Measurements from ENCODE around the gene TMEM94.
"Not testable (repeated sequence)": the region's sequence is repeated elsewhere in the genome, so short reads cannot be mapped to it uniquely, and the experiment has no call there.

The TMEM94 gene

DNA sequence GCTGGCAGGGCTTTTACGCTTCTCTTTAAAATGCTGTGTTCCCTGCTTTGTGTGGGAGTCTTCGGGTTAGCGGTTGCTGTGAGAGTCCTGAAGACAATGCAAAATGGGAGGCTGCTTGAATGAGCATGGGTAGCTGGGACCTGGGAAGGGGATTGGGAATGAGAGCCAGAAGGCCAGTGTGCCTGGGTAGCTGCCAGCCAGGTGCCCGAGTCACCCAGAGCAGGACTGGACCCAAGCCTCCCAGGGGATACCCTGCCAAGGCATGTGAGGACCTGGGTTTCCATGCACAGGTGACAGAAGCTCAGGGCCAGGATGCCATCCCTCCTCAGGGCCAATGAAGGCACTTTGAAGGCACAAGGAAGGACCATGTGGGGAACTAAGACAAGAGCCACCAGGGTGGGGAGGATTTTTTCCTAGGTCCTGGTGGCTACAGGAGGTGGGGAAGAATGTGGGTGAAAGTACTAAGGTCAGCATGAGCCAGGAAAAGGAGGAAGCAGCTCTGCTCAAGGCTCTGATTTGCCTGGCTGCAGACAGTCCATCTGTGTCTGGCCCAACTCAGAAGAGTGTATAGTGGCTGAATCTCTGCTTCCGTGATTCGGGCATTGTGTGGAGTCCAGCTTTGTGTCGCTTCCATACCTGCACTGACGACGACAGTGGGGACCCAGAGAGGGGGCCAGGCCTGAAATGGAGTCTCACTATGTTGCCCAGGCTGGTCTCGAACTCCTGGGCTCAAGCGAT, 20.5 kb downstream of the TMEM94 start:
- no peak for DNase-seq (ENCODE audit: low spot score)

DNA sequence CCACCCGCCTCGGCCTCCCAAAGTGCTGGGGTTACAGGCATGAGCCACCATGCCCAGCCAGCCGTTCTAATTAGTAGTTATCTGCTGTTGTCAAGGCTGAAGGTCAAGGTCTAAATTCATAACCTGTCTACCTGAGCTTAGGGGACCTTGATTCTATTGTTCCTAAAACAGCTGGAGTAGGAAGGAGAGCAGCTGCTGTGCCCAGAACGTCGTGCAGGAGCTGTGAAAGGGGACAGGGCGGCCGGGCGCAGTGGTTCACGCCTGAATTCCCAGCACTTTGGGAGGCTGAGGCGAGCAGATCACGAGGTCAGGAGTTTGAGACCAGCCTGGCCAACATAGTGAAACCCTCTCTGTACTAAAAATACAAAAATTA, 21.0 kb downstream of the TMEM94 start:
- not testable (repeated sequence) for DNase-seq (ENCODE audit: low spot score)

DNA sequence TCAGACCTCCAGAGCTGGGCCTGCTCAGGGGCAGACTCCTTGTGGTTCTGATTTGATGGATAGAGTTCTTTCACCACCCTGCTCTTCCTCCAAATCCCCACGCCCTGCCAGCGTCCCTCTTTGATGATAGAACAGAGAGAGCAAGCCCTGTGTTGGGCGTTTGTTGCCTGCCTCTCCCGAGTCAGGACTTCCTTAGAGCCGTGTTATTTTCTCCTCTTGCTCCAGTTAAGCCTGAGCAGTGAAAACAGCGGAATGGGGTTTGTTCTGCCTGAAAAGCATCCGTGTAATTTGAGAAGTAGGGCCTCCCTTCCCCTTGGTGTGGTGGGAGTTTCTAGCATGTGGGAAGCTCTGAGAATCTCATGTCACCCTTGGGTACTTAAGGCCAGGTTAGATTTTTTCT, 22.1 kb downstream of the TMEM94 start:
- no peak for DNase-seq (ENCODE audit: low spot score)

DNA sequence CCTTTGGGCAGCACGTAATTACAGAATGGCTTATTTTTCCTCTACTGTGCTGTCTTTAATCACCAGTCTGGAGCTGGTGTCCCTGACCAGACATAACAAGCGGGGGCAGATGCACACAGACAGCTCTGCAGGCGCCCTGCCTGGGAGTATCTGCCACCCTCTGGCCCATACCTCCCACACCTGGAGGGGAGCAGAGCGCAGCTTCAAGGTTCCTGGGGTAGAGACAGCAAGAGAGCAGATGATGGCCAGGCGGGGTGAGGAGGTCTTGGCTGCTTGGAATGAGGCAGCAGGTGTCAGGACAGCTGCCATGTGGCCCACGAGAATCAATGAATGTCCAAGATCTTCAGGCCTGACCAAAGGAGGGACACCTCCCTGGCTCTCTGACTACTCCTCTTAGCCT, 23.8 kb downstream of the TMEM94 start:
- no peak for DNase-seq (ENCODE audit: low spot score)

DNA sequence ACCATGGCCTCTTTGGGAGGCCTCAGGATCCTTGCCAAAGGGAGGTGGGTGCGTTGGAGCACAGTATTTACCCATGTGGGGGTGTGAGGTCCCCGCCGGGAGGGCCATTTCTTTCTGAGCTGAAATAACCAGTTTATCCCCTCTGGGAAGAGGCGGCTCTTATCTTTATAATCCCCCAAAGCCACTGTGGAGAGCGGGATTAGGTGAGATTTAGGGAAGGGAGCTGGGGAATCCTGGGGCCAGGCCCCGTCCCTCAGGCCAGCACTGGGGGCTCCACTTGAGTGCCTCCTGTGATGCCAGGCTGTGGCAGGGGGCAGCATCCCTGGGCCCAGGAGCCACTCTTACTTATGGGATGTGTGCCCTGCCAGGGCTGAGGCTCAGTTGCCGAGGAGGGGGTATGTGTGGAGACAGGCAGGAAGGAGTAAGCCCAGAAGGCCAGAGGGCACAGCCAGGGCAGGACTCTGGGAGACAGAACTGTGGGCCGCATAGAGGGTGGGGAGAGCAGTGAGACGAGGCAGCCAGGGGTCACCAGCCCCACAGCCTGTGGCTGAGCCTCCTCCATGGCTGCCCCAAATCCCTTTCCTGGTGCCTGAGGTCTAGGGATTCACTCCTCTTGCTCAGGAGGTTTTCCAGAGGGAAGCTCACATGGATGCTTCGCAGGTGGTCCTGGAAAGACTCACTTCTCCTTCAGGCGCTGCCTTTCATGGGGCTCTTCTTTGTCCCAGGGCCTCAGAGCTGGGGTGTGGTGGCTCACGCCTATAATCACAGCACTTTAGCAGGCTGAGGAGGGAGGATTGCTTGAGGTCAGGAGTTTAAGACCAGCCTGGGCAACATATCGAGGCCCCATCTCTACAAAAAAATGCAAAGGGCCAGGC, 25.0 kb downstream of the TMEM94 start:
- no peak for DNase-seq (ENCODE audit: low spot score)

DNA sequence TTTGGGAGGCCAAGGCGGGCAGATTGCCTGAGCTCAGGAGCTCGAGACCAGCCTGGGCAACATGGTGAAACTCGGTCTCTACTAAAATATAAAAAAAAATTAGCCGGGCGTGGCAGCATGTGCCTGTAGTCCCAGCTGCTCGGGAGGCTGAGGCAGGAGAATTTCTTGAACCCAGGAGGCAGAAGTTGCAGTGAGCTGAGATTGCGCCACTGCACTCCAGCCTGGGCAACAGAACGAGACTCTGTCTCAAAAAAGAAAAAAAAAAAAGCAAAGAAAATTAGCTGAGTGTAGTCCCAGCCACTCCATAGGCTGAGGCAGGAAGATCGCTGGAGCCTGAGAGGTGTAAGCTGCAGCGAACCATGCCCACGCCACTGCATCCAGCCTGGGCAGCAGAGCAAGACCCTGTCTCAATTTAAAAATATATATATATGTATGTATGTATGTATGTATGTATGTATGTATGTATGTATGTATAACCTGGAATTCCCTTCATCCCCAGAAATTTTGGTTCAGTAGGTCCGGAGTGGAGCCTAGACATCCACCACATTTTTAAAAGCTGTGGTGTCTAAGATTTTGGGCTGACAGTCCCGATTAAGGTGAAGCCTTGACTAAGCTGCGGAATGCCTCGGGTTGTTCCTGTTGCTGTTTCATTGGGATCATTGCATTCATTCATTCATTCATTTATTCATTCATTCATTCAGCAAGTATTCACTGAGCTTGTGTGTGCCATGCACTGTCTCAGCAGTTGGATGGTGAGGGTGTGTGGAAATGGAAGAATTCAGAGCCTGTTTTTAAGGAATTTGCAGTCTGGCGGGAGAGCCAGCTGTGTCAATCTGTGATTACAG, 25.9 kb downstream of the TMEM94 start:
- no peak for DNase-seq (ENCODE audit: low spot score)

DNA sequence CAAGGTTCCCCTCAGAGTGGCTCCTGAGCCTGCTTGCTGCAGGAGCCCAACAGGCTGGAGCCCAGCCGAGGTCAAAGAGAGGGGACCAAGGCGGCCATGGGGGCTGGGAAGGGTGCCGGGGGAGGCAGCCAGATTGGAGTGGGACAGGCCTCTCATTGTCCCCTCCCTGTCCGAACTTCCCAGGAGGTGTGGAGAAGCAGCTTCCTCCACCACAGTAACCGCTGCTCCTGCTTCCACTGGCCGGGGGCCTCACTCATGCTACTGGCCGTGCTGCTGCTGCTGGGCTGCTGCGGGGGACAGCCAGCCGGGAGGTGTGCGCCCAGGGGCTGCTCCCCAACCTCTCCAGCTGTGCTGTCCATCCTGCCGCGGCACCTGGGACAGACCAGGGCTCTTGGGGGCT, 29.3 kb downstream of the TMEM94 start:
- DNase-seq (ENCODE audit: low spot score), result no peak

DNA sequence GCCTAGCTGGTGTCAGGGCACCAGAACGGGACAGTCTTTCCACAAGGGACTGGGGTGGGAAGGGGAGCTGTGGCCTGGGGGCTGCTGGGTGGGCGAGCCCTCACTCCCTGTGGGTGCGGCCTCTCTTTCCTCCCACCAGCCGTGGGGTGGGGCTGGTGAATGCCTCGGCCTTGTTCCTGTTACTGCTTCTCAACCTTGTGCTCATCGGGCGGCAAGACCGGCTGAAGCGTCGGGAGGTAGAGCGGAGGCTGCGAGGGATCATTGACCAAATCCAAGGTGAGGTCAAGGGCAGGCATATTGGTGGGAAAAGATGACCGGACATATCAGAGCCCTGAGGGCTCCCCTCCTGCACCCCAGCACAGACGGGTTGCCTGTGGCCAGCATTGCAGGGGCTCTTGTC, 29.7 kb downstream of the TMEM94 start:
- no peak for DNase-seq (ENCODE audit: low spot score)

DNA sequence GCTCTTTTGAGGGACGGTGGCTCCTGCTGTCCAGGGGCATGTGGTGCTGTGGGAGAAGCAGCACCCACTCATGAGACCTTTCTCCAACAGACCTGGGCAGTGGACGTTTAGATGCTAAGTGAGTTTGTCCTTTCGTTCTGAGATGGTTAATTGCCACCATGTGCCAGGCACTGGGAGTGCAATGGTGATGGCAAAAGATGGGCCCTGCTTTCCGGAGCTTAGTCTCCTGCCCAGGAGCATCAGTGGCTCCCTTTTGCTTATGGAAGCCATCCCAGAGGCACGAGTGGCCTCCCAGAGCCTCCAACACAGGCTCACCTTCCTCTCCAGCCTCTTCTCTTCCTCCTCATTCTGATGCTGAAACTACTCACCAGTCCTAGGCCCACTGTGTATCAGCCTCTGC, 30.5 kb downstream of the TMEM94 start:
- no peak for DNase-seq (ENCODE audit: low spot score)

DNA sequence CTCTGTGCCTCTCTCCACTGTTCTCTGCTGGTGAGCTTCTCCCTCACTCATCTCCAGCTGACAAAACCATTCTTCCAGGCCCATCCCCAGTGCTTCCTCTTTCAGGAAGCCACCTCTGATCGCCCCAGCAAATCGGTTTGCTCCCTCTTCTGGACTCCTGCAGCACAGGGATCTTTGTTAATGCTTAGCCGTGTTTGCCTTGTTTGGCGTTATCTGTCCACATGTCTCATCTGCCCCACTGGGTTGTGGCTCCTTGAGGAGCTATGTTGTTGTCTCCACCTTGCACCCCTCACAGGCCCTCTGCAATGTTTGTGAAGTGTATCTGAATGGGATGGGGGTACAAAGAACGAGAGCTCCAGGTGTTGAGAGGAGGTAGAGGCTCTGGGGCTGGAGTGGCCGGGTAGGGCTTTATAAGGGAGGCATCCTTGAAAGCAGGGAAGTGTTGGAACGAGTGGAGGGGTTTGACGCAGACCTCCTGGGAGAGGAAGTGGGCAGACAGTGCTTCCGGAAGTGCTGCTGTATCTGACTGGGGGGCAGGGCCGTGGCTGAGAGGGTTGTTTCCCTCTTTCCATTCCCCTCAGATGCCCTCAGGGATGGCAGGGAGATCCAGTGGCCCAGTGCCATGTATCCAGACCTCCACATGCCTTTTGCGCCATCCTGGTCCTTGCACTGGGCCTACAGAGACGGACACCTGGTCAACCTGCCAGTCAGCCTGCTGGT, 31.1 kb downstream of the TMEM94 start:
- DNase-seq (ENCODE audit: low spot score), result peak; percentile 38

DNA sequence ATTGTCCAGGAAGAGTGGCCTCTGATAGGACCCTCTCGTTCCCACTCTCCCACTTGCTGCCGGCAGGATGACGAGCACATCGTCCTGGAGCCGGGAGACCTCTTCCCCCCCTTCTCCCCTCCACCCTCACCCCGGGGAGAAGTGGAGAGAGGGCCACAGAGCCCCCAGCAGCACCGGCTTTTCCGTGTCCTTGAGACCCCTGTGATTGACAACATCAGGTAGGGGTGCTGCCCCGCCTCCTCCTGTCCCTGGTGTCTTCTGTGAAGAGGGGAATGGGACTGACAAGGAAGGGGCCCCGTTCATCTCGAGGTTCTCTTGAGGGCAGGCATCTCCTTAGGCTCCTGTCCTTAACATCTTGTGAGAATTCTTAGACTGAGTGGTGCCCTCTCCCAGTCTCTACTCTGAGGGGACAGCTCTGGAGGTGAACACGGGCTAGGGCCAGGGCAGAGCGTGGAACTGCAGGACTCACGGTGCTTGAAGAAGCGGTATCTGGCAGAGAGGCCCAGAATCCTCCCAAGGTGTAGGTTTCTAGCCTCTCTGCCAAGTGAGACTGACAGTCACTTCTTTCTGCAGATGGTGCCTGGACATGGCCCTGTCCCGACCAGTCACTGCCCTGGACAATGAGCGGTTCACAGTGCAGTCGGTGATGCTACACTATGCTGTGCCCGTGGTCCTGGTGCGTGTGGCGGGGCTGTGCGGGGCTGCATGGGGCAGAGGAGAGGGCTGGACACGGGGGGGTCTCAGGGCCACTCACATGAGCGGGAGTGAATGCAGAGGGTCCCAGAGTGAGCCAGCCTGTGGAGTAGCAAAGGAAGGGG, 32.5 kb downstream of the TMEM94 start:
- no peak for DNase-seq (ENCODE audit: low spot score)

DNA sequence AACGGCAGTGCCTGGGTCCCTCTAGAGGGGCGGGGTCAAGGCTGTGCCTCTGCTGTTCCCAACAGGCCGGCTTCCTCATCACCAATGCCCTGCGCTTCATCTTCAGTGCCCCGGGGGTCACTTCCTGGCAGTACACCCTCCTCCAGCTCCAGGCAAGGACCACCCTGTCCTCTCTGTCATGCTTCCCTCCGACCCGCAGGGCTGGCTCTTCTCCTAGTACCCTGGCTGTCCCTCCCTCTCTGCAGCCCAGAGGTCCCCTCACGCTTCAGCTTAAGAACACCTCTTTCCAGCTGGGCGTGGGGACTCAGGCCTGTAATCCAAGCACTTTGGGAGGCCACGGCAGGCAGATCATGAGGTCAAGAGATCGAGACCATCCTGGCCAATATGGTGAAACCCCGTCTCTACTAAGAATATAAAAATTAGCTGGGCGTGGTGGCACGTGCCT, 33.1 kb downstream of the TMEM94 start:
- DNase-seq (ENCODE audit: low spot score), result no peak

DNA sequence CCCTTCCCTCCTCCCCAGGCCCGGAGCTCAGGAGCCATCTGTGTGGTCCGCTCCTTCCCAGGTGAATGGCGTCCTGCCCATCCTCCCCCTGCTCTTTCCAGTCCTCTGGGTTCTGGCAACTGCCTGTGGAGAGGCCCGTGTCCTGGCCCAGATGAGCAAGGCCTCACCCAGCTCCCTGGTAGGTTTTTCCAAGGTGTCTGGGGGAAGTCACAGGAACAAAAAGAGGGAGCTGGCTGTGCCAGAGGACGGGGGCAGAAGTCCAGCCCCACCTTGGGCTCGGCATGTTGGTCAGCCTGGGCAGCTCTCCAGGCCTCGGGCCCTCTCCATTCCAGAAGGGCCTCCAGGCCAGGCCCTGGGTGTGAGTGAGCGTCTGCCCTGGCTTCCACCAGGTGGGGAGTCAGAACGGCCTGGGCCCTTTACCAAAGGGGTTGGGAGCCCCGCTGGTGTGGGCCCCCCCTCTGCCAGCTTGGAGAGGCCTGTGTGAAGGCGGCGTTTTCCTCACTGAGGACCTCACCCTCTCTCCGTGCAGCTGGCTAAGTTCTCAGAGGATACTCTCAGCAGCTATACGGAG, 33.8 kb downstream of the TMEM94 start:
- no peak for DNase-seq (ENCODE audit: low spot score)

DNA sequence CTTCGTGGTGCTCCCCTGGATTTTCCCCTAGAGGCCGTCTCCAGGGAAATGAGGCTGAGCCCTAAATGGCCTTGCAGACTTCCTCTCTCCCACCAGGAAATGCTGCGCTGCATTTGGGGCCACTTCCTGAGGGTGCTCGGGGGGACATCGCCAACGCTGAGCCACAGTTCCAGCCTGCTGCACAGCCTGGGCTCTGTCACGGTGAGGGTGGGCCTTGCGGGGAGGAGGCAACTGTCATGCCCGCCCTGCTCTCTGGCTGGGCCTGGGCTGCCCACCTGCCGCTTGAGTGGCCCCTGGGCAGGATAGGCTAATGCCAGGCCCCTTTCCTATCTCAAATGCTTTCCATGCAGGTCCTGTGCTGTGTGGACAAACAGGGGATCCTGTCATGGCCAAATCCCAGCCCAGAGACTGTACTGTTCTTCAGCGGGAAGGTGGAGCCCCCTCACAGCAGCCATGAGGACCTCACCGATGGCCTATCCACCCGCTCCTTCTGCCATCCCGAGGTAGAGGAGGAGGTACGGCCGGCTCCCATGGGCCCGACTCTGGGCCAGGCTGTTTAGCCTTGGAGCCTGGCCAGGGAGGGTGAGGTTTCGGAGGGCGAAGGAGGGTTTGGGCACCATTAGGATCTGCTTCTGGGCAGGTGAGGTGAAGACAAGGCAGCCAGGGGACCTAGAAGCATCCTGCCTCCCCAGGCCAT, 34.7 kb downstream of the TMEM94 start:
- no peak for DNase-seq (ENCODE audit: low spot score)

DNA sequence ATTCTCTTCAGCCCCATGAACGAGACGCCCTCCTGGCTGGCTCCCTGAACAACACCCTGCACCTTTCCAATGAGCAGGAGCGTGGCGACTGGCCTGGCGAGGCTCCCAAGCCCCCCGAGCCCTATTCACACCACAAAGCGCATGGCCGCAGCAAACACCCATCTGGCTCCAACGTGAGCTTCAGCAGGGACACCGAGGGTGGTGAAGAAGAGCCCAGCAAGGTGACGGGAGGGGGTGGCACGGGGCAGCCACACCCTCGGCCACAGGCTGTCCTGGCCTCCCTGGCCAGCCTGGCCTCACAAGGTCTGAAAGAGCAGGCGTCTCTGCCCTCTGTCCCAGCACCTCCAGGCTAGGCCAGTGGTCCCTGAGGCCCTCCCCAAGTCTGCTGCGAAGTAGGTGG, 35.2 kb downstream of the TMEM94 start:
- no peak for DNase-seq (ENCODE audit: low spot score)

DNA sequence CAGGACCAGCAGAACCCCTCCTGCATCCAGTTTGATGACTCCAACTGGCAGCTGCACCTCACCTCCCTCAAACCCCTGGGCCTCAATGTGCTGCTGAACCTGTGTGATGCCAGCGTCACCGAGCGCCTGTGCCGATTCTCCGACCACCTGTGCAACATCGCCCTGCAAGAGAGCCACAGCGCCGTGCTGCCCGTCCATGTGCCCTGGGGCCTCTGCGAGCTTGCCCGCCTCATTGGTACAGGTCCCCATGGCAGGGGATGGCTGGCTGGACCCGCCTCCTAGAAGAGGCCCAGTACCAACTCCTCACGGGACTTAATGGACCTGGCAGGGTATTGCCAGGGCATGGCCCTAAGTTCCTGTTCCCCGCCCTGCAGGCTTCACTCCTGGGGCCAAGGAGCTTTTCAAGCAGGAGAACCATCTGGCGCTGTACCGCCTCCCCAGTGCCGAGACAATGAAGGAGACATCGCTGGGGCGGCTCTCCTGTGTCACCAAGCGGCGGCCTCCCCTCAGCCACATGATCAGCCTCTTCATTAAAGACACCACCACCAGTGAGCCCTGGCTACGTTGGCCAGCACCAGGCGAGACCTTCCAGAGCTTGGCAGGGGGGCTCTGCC, 36.2 kb downstream of the TMEM94 start:
- DNase-seq (ENCODE audit: low spot score), result no peak

DNA sequence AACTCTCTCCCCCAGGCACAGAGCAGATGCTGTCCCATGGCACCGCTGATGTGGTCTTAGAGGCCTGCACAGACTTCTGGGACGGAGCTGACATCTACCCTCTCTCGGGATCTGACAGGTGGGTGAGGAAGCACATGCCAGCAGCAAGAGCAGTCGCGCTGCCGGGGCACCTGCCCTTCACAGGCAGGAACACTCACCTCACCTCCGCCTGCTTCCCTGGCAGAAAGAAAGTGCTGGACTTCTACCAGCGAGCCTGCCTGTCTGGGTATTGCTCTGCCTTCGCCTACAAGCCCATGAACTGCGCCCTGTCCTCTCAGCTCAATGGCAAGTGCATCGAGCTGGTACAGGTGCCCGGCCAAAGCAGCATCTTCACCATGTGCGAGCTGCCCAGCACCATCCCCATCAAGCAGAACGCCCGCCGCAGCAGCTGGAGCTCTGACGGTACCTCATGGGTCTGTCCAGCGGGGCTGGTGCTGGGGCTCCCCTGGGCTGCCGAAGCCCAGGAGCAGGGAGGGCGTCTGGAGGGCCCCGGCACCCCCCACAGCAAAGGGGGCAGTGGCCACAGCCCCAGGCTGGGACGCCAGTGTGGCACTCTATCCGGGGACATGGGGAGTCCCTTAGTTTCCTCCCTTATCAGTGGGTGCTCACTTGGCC, 37.2 kb downstream of the TMEM94 start:
- DNase-seq (ENCODE audit: low spot score), result no peak

DNA sequence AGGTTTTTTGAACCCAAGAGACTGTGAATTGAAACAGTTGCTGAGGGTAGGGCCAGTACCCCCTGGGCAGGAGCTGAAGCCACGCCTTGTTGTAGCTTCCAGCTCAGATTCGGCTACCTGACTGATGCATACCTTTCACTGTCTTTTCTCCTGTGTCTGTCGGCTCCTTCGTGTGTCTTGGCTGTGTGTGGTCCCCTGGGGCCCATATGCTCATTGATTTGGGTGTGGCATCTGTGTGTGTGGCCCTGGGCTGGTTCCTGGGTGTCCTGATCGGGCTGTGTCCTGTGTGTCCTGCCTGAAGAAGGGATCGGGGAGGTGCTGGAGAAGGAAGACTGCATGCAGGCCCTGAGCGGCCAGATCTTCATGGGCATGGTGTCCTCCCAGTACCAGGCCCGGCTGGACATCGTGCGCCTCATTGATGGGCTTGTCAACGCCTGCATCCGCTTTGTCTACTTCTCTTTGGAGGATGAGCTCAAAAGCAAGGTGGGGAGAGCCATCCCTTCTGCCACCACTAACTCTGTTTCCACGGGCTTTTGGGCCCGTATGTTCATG, 38.0 kb downstream of the TMEM94 start:
- DNase-seq (ENCODE audit: low spot score), result no peak

DNA sequence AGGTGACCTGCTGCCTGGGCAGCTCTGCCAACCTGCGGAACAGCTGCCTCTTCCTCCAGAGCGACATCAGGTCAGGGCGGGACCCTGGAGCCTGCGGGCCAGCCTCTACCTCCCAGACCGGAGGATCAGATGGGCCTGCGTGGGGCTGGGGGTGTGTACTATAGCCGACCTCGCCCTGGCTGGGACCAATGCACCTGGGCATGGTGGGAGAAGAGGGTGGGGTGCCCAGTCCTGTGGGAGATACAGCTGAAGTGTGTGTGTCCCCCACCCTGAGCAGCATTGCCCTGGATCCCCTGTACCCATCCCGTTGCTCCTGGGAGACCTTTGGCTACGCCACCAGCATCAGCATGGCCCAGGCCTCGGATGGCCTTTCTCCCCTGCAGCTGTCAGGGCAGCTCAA, 39.6 kb downstream of the TMEM94 start:
- no peak for DNase-seq (ENCODE audit: low spot score)
